Thyroid gland (tissue), 4 donors: ENCODE measurements around the gene CBFA2T3.

ENCODE experiments used
- POLR2A ChIP-seq, 2 donors: fragments of 450-650 bp; IDR thresholded peaks; one replicate each; pipeline ENCODE4 v1.6.1; 2017; ENCODE audit warnings: antibody characterized with exemption in 2 of 2, mild to moderate bottlenecking in 2 of 2, moderate library complexity in 1 of 2
- TF ChIP-seq, protein P1 (sequence below), 6 experiments: fragments of 200-600 bp in 3 of 6; fragments of 450-650 bp in 3 of 6; sonication (generic) in 3 of 6; IDR thresholded peaks; one replicate each; pipeline ENCODE4 v1.5.1; 2016 to 2019; ENCODE audit warnings: antibody characterized with exemption in 6 of 6, mild to moderate bottlenecking in 2 of 6, inconsistent platforms in 1 of 6, moderate library complexity in 1 of 6

- TF ChIP-seq POLR2A (IDR thresholded peaks at IDR 0.05): no peak
- TF ChIP-seq, protein P1, sequence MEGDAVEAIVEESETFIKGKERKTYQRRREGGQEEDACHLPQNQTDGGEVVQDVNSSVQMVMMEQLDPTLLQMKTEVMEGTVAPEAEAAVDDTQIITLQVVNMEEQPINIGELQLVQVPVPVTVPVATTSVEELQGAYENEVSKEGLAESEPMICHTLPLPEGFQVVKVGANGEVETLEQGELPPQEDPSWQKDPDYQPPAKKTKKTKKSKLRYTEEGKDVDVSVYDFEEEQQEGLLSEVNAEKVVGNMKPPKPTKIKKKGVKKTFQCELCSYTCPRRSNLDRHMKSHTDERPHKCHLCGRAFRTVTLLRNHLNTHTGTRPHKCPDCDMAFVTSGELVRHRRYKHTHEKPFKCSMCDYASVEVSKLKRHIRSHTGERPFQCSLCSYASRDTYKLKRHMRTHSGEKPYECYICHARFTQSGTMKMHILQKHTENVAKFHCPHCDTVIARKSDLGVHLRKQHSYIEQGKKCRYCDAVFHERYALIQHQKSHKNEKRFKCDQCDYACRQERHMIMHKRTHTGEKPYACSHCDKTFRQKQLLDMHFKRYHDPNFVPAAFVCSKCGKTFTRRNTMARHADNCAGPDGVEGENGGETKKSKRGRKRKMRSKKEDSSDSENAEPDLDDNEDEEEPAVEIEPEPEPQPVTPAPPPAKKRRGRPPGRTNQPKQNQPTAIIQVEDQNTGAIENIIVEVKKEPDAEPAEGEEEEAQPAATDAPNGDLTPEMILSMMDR (IDR thresholded peaks at IDR 0.05): no peak
These were observed 133.8 kb downstream of the CBFA2T3 start for GRCh38 chr16:88843256-88843655.
